ENCODE data around the gene HOXD11. TPM values are rescaled to one million over a fixed set of nuclear protein-coding genes. Genes with fewer than 3 reads are reported as not detected.

Gene HOXD11
- total and polyA plus RNA-seq, 9 of the 15 experiments (the other 6 are each of a cell fraction or from before 2014, with no cell fraction given) = not detected

DNA sequence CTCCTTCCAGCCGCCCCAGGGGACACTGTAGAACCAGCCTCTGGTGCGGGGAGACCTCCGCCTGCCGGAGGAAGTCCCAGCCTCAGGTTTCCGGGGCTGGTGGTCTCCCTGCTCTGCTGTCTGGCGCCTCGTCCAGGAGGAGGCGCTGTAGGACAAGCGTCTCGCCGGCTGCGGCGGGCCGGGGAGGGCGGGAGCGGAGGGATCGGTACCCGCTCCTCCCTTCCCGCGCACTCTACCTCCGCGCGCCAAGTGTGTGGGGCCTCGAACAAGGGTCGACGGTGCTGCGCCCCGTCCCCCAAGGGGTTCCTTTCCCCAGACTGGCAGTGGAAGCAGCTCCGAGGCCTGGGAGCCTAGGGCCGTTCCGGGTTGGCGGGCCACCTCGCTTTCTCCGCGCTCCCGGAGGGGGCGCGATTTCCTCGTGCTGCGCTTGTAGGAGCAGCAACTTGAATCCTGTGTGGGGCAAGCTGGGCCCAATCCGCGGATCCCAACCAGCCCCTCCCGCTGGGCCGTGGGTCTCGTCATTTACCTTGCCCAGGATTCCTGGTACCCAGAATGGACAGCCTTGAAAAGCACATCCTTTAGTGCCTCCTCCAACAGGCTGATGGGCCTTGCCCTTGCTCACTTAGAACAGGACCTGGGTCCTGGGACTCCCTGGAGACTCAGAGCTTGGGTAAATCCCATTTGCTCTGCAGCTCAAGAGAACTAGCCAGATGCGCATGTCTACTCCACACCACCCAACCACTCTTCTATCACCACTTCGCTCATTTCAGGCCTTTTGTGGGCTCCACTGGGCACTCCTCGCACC, 33.6 kb downstream of the HOXD11 start (continued):
- TF ChIP-seq, protein P1, sequence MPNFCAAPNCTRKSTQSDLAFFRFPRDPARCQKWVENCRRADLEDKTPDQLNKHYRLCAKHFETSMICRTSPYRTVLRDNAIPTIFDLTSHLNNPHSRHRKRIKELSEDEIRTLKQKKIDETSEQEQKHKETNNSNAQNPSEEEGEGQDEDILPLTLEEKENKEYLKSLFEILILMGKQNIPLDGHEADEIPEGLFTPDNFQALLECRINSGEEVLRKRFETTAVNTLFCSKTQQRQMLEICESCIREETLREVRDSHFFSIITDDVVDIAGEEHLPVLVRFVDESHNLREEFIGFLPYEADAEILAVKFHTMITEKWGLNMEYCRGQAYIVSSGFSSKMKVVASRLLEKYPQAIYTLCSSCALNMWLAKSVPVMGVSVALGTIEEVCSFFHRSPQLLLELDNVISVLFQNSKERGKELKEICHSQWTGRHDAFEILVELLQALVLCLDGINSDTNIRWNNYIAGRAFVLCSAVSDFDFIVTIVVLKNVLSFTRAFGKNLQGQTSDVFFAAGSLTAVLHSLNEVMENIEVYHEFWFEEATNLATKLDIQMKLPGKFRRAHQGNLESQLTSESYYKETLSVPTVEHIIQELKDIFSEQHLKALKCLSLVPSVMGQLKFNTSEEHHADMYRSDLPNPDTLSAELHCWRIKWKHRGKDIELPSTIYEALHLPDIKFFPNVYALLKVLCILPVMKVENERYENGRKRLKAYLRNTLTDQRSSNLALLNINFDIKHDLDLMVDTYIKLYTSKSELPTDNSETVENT (CRISPR knock-in tag; IDR thresholded peaks at IDR 0.05) = peak; percentile 19; the same call in 1 of the 2 replicates
- TF ChIP-seq ARID2 (IDR thresholded peaks at IDR 0.05) = peak; percentile 92
- TF ChIP-seq, protein P2, sequence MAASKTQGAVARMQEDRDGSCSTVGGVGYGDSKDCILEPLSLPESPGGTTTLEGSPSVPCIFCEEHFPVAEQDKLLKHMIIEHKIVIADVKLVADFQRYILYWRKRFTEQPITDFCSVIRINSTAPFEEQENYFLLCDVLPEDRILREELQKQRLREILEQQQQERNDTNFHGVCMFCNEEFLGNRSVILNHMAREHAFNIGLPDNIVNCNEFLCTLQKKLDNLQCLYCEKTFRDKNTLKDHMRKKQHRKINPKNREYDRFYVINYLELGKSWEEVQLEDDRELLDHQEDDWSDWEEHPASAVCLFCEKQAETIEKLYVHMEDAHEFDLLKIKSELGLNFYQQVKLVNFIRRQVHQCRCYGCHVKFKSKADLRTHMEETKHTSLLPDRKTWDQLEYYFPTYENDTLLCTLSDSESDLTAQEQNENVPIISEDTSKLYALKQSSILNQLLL (CRISPR knock-in tag; IDR thresholded peaks at IDR 0.05; ENCODE audit: borderline replicate concordance) = no peak
- peak; percentile 89 for TF ChIP-seq E2F3 (CRISPR knock-in tag; IDR thresholded peaks at IDR 0.05)
- TF ChIP-seq RBM14 (IDR thresholded peaks at IDR 0.05; ENCODE audit: borderline replicate concordance, insufficient read depth, low read depth, low read length) = no peak
- TF ChIP-seq HLTF (IDR thresholded peaks at IDR 0.05) = peak; percentile 74
- TF ChIP-seq, protein P3, sequence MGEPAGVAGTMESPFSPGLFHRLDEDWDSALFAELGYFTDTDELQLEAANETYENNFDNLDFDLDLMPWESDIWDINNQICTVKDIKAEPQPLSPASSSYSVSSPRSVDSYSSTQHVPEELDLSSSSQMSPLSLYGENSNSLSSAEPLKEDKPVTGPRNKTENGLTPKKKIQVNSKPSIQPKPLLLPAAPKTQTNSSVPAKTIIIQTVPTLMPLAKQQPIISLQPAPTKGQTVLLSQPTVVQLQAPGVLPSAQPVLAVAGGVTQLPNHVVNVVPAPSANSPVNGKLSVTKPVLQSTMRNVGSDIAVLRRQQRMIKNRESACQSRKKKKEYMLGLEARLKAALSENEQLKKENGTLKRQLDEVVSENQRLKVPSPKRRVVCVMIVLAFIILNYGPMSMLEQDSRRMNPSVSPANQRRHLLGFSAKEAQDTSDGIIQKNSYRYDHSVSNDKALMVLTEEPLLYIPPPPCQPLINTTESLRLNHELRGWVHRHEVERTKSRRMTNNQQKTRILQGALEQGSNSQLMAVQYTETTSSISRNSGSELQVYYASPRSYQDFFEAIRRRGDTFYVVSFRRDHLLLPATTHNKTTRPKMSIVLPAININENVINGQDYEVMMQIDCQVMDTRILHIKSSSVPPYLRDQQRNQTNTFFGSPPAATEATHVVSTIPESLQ (CRISPR knock-in tag; IDR thresholded peaks at IDR 0.05) = peak; percentile 56; the same call in 1 of the 2 replicates
- no peak for TF ChIP-seq KDM5B (IDR thresholded peaks at IDR 0.05; ENCODE audit: insufficient replicate concordance, low read depth, low read length)
- no peak for TF ChIP-seq TFAM (CRISPR knock-in tag; conservative IDR thresholded peaks at IDR 0.05)
- TF ChIP-seq, protein P4, sequence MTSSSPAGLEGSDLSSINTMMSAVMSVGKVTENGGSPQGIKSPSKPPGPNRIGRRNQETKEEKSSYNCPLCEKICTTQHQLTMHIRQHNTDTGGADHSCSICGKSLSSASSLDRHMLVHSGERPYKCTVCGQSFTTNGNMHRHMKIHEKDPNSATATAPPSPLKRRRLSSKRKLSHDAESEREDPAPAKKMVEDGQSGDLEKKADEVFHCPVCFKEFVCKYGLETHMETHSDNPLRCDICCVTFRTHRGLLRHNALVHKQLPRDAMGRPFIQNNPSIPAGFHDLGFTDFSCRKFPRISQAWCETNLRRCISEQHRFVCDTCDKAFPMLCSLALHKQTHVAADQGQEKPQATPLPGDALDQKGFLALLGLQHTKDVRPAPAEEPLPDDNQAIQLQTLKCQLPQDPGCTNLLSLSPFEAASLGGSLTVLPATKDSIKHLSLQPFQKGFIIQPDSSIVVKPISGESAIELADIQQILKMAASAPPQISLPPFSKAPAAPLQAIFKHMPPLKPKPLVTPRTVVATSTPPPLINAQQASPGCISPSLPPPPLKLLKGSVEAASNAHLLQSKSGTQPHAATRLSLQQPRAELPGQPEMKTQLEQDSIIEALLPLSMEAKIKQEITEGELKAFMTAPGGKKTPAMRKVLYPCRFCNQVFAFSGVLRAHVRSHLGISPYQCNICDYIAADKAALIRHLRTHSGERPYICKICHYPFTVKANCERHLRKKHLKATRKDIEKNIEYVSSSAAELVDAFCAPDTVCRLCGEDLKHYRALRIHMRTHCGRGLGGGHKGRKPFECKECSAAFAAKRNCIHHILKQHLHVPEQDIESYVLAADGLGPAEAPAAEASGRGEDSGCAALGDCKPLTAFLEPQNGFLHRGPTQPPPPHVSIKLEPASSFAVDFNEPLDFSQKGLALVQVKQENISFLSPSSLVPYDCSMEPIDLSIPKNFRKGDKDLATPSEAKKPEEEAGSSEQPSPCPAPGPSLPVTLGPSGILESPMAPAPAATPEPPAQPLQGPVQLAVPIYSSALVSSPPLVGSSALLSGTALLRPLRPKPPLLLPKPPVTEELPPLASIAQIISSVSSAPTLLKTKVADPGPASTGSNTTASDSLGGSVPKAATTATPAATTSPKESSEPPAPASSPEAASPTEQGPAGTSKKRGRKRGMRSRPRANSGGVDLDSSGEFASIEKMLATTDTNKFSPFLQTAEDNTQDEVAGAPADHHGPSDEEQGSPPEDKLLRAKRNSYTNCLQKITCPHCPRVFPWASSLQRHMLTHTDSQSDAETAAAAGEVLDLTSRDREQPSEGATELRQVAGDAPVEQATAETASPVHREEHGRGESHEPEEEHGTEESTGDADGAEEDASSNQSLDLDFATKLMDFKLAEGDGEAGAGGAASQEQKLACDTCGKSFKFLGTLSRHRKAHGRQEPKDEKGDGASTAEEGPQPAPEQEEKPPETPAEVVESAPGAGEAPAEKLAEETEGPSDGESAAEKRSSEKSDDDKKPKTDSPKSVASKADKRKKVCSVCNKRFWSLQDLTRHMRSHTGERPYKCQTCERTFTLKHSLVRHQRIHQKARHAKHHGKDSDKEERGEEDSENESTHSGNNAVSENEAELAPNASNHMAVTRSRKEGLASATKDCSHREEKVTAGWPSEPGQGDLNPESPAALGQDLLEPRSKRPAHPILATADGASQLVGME (CRISPR knock-in tag; IDR thresholded peaks at IDR 0.05) = 0 out of 2 replicates have a peak, but pooled peaks have one; percentile 65
- TF ChIP-seq HNRNPLL (IDR thresholded peaks at IDR 0.05; ENCODE audit: low read depth, low read length, poor library complexity, severe bottlenecking) = peak; percentile 38
- peak; percentile 68 for TF ChIP-seq SMAD4 (CRISPR knock-in tag; conservative IDR thresholded peaks at IDR 0.05)
- TF ChIP-seq TAF7 (tag; IDR thresholded peaks at IDR 0.05) = no peak
- peak; percentile 79 for TF ChIP-seq ZNF263 (CRISPR knock-in tag; IDR thresholded peaks at IDR 0.05; ENCODE audit: borderline replicate concordance)

All from K562 (cell line).